H1 (cell line): ENCODE results near the gene PCCA. TPM values are rescaled to one million over a fixed set of nuclear protein-coding genes. Genes with fewer than 3 reads are reported as not detected.
"Not testable (repeated sequence)": the region's sequence is repeated elsewhere in the genome, so short reads cannot be mapped to it uniquely, and the experiment has no call there.

Source experiments
- CTCF ChIA-PET: fragments of 300-600 bp; sonication (Branson Sonifier 250); formaldehyde crosslinking; loops from one replicate; lab custom pipeline; 2021; ENCODE audit not compliant: partially characterized antibody; lab: Charles Lee
- POLR2A ChIA-PET: fragments of 300-600 bp; sonication (Branson Sonifier 250); formaldehyde crosslinking; loops from one replicate; lab custom pipeline; 2021; ENCODE audit warnings: inconsistent platforms; ENCODE audit not compliant: partially characterized antibody; lab: Charles Lee
- DNase-seq, 2 experiments: peaks; one replicate each; pipeline versions ENCODE4 v3.0.0 to v3.0.0-alpha.2; 2010 to 2022; ENCODE audit warnings: low spot score in 2 of 2, low read depth in 1 of 2, mixed read lengths in 1 of 2
- FAIRE-seq: peaks from 2 replicates; lab custom pipeline; 2011; peaks lifted over from hg19 to GRCh38; lab: Jason Lieb, UNC
- H2AFZ ChIP-seq: 2 replicates; pipeline ENCODE4 v1.8.1; 2012; ENCODE audit warnings: low read length, inconsistent platforms
- H2AK5ac ChIP-seq: 2 replicates; pipeline ENCODE4 v1.6.1; 2013; ENCODE audit warnings: low read depth, low read length
- H2BK120ac ChIP-seq: replicated peaks from 2 replicates; pipeline ENCODE3; 2013; ENCODE audit warnings: low read depth, low read length, inconsistent platforms
- H2BK12ac ChIP-seq: 2 replicates; pipeline ENCODE4 v1.6.1; 2013; ENCODE audit warnings: low read depth, low read length
- H2BK15ac ChIP-seq: 2 replicates; pipeline ENCODE4 v1.6.1; 2013; ENCODE audit warnings: low read length
- H2BK20ac ChIP-seq: 2 replicates; pipeline ENCODE4 v1.6.1; 2013; ENCODE audit warnings: low read length
- H2BK5ac ChIP-seq: 2 replicates; pipeline ENCODE4 v1.6.1; 2013; ENCODE audit warnings: low read depth, low read length
- H3K14ac ChIP-seq: 2 replicates; pipeline ENCODE4 v1.6.1; 2013; ENCODE audit warnings: inconsistent platforms; ENCODE audit not compliant: insufficient read length
- H3K18ac ChIP-seq: 2 replicates; pipeline ENCODE4 v1.6.1; 2013; ENCODE audit warnings: low read length; ENCODE audit errors: extremely low read depth
- H3K23ac ChIP-seq: 2 replicates; pipeline ENCODE4 v1.6.1; 2013; ENCODE audit warnings: inconsistent platforms; ENCODE audit not compliant: insufficient read length
- H3K23me2 ChIP-seq: 2 replicates; pipeline ENCODE4 v1.6.1; 2013; ENCODE audit warnings: low read depth, low read length
- H3K27ac ChIP-seq: 2 replicates; pipeline ENCODE4 v1.6.1; 2011; ENCODE audit warnings: low read depth, low read length, inconsistent platforms
- H3K27me3 ChIP-seq, 4 experiments: replicated peaks in 1 of 4; 1 replicate in 1 of 4; 2 replicates in 3 of 4; pipeline versions ENCODE4 v1.6.1 to v1.8.1; 2011 to 2013; ENCODE audit warnings: low read length in 3 of 4, mild to moderate bottlenecking in 3 of 4, inconsistent platforms in 2 of 4, mixed read lengths in 2 of 4, moderate library complexity in 1 of 4; ENCODE audit not compliant: control insufficient read depth in 3 of 4, insufficient read depth in 3 of 4; ENCODE audit errors: extremely low read depth in 1 of 4
- H3K36me3 ChIP-seq, 4 experiments: 2 replicates each; pipeline versions ENCODE4 v1.6.1 to v1.8.1; 2011 to 2013; ENCODE audit warnings: mild to moderate bottlenecking in 4 of 4, low read length in 3 of 4, moderate library complexity in 2 of 4, control low read depth in 1 of 4, inconsistent platforms in 1 of 4; ENCODE audit not compliant: insufficient read depth in 4 of 4, control insufficient read depth in 2 of 4
- H3K4ac ChIP-seq: replicated peaks from 2 replicates; pipeline ENCODE3; 2013; ENCODE audit warnings: low read length, low read depth, mixed read lengths, inconsistent platforms; ENCODE audit not compliant: insufficient read length
- H3K4me1 ChIP-seq, 4 experiments: replicated peaks in 1 of 4; 1 replicate in 1 of 4; 2 replicates in 3 of 4; pipeline versions ENCODE4 v1.6.1 to v1.8.1; 2011 to 2013; ENCODE audit warnings: low read length in 3 of 4, inconsistent platforms in 2 of 4, mixed read lengths in 1 of 4; ENCODE audit not compliant: insufficient read depth in 4 of 4, control insufficient read depth in 3 of 4
- H3K4me2 ChIP-seq, 2 experiments: 2 replicates each; pipeline versions ENCODE4 v1.6.1 to v1.8.1; 2011 to 2013; ENCODE audit warnings: low read depth in 2 of 2, low read length in 2 of 2, control low read depth in 1 of 2, inconsistent platforms in 1 of 2, mild to moderate bottlenecking in 1 of 2; ENCODE audit not compliant: insufficient read depth in 1 of 2
- H3K4me3 ChIP-seq, 4 experiments: fragments of 200-600, 300-600 bp in 1 of 4; sonication (generic), shearing (Covaris generic), sonication (Bioruptor Twin) in 1 of 4; 2 replicates each; pipeline versions ENCODE4 v1.5.1 to v1.8.1; 2011 to 2016; ENCODE audit warnings: low read length in 4 of 4, low read depth in 3 of 4, control low read depth in 2 of 4, inconsistent platforms in 2 of 4, mild to moderate bottlenecking in 2 of 4, mixed read lengths in 1 of 4, moderate library complexity in 1 of 4; ENCODE audit not compliant: insufficient read depth in 2 of 4; ENCODE audit errors: extremely low read depth in 1 of 4
- H3K56ac ChIP-seq: replicated peaks from 2 replicates; pipeline ENCODE3; 2013; ENCODE audit warnings: low read depth, mild to moderate bottlenecking, mixed read lengths, low read length, inconsistent platforms; ENCODE audit not compliant: insufficient read length
- H3K79me1 ChIP-seq: 2 replicates; pipeline ENCODE4 v1.6.1; 2013; ENCODE audit warnings: low read depth, low read length, control low read depth
- H3K79me2 ChIP-seq, 2 experiments: 2 replicates each; pipeline versions ENCODE4 v1.6.1 to v1.8.1; 2012 to 2013; ENCODE audit warnings: low read length in 2 of 2, mild to moderate bottlenecking in 2 of 2, inconsistent platforms in 1 of 2; ENCODE audit not compliant: insufficient read depth in 2 of 2, control insufficient read depth in 1 of 2
- H3K9ac ChIP-seq, 4 experiments: replicated peaks in 1 of 4; 1 replicate in 1 of 4; 2 replicates in 3 of 4; pipeline versions ENCODE4 v1.6.1 to v1.8.1; 2011 to 2013; ENCODE audit warnings: low read depth in 3 of 4, low read length in 3 of 4, control low read depth in 2 of 4, mild to moderate bottlenecking in 2 of 4, moderate library complexity in 2 of 4, inconsistent platforms in 1 of 4; ENCODE audit errors: extremely low read depth in 1 of 4
- H3K9me3 ChIP-seq, 2 experiments: 2 replicates each; pipeline versions ENCODE4 v1.6.1 to v1.8.1; 2012 to 2013; ENCODE audit warnings: mild to moderate bottlenecking in 2 of 2, moderate library complexity in 2 of 2, control low read depth in 1 of 2, inconsistent platforms in 1 of 2, low read depth in 1 of 2, low read length in 1 of 2, mixed read lengths in 1 of 2; ENCODE audit not compliant: insufficient read depth in 2 of 2
- H4K20me1 ChIP-seq, 2 experiments: replicated peaks in 1 of 2; 2 replicates each; pipeline versions ENCODE3 to v1.8.1; 2011 to 2013; ENCODE audit warnings: inconsistent platforms in 2 of 2, low read length in 2 of 2, mild to moderate bottlenecking in 1 of 2; ENCODE audit not compliant: insufficient read depth in 2 of 2, control insufficient read depth in 1 of 2
- H4K5ac ChIP-seq: 2 replicates; pipeline ENCODE4 v1.6.1; 2013; ENCODE audit warnings: low read length, low read depth, mixed read lengths, inconsistent platforms; ENCODE audit not compliant: insufficient read length
- H4K8ac ChIP-seq: 2 replicates; pipeline ENCODE4 v1.8.0; 2013; ENCODE audit warnings: mild to moderate bottlenecking, moderate library complexity, low read length, inconsistent platforms; ENCODE audit not compliant: insufficient read depth; ENCODE audit errors: extremely low read depth
- H4K91ac ChIP-seq: replicated peaks from 2 replicates; pipeline ENCODE3; 2013; ENCODE audit warnings: low read length, mixed read lengths, inconsistent platforms; ENCODE audit not compliant: insufficient read length
- WGBS, 2 experiments: shearing (Covaris generic) in 1 of 2; methylation state at CpG; one replicate each; pipeline versions ENCODE4 v1.1.6 to v1.1.7; 2013 to 2015; ENCODE audit warnings: low lambda C conversion rate in 2 of 2, mixed read lengths in 2 of 2, inconsistent platforms in 1 of 2, low coverage in 1 of 2, missing lambda C conversion rate in 1 of 2; ENCODE audit not compliant: insufficient replicate concordance in 2 of 2, insufficient coverage in 1 of 2, insufficient read length in 1 of 2; ENCODE audit errors: extremely low coverage in 1 of 2, missing lambda C conversion rate in 1 of 2; 5-methylcytosine and 5-hydroxymethylcytosine counted together
- polyA plus RNA-seq, 7 experiments: library from polyadenylated mRNA; depleted of rRNA in 3 of 7; stranded (reverse) in 5 of 7; unstranded in 2 of 7; fragments of >200 nt in 5 of 7; fragments of 200-250 nt in 2 of 7; gene quantifications; 1 replicate in 5 of 7; 2 replicates in 1 of 7; 4 replicates in 1 of 7; pipeline versions ENCODE4 v1.2.1 to v1.2.3, GENCODE V29; 2011 to 2013; ENCODE audit warnings: missing spikeins in 2 of 7, mixed read lengths in 2 of 7
- total RNA-seq: library from RNA; stranded (reverse); fragmentation: NEBNext Ultra II Directional; extraction: Animal tissue kit (Norgen Biotek cat#: 25700); gene quantifications from 2 replicates; pipeline ENCODE4 v1.2.1, GENCODE V29; 2021

The PCCA gene
- total and polyA plus RNA-seq, 2 of the 8 experiments (the other 6 are each of a cell fraction or from before 2014, with no cell fraction given) = 18.4 to 49.8 TPM

DNA sequence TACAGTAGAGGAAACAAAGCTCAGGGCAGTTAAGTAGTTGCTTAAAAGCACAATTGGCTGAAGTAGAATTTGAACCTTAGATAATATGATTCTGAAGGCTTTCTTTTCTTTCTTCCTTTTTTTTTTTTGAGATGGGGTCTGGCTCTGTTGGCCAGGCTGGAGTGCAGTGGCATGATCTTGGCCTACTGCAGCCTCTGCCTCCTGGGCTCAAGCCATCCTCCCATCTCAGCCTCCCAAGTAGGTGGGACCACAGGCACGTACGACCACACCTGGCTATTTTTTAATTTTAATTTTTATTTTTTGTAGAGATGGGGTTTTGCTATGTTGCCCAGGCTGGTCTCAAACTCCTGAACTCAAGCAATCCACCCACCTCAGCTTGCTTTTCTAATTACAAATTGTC, 3.4 kb downstream of the PCCA start:
- CTCF ChIA-PET = interaction anchor here (0.6 to 1.1 kb wide), 4 partner anchors 140 to 436 kb away, joined by 3 to 4 read pairs (median 3); no protein-coding TSS in a partner anchor
- H3K9ac ChIP-seq = not testable (repeated sequence)
- peaks cover 39 to 94% of the 10 kb centered on the region in 2 experiments for H3K79me2 ChIP-seq

More for the DNA sequence above, 3.4 kb downstream of the PCCA start:
- H3K56ac ChIP-seq, H2BK12ac ChIP-seq, H4K8ac ChIP-seq, H2BK5ac ChIP-seq, H3K4me3 ChIP-seq, H3K9me3 ChIP-seq, H2AFZ ChIP-seq, H2BK120ac ChIP-seq, H3K23ac ChIP-seq, DNase-seq, H3K14ac ChIP-seq, H3K18ac ChIP-seq, FAIRE-seq, H2AK5ac ChIP-seq, H2BK15ac ChIP-seq, H2BK20ac ChIP-seq, H3K27me3 ChIP-seq, H3K23me2 ChIP-seq, H4K5ac ChIP-seq, H3K4me2 ChIP-seq, H4K91ac ChIP-seq, H3K27ac ChIP-seq, H3K4me1 ChIP-seq, H3K36me3 ChIP-seq, H3K4ac ChIP-seq: not testable (repeated sequence)
- peaks cover 11% of the 10 kb centered on the region for H3K79me1 ChIP-seq
- peaks cover 0 to 14% of the 10 kb centered on the region in 2 experiments for H4K20me1 ChIP-seq
- POLR2A ChIA-PET = interaction anchor here (0.6 kb wide), 1 partner anchor 35 kb away, joined by 5 read pairs; no protein-coding TSS in a partner anchor
- WGBS, 2 experiments = 91% methylated on average over 2 of the region's 2 CpGs; no CpG with 5 or more reads in 1 of the 2 experiments
